ENCODE data around the gene CBLL1. TPM values are rescaled to one million over a fixed set of nuclear protein-coding genes. Genes with fewer than 3 reads are reported as not detected.

Gene CBLL1
- total RNA-seq, 1 donor from 2014 or later: 13.7 TPM

DNA sequence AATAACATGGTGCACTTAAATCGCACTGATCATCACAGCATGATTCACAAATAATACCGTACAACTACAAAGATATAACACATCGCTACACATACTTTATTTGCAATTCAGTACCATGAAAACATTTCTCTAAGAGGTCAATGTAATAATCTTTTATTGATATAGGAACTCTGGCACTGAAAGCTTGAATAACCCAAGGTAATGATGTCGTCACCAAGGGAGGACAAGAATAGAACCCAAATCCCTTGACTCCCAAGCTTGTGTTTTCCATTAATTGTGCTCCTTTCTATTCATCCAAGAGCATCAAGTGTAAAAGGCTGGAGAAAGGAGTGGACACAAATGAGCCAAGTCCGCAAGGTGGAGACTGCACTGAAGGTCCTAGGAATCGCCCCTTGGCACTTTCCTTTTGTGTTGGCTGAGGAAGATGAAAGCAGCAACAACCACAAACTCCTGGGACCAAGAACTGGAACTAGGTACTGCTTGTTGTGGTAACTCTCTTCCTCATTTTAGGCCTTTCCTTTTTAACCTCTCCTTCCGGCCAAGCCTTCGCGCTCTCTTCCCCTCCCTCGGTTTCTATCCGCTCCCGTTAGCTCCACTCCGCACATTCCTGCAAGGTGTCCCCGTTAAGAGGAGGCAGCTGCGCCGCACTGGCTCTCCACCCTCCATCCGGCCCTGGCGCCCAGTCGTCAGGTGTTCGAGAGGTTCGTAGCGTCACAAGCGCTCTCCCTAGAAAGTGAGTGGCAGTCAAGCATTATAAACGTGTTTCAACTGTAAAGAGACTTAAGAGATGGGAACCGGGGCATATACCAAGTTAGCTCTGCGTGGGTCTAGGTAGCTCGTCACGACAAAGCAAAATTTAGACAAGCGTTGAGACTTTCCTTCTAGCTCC, 1.0 kb upstream of the CBLL1 start:
- no peak for DNase-seq (ENCODE audit: low read depth, low spot score)

DNA sequence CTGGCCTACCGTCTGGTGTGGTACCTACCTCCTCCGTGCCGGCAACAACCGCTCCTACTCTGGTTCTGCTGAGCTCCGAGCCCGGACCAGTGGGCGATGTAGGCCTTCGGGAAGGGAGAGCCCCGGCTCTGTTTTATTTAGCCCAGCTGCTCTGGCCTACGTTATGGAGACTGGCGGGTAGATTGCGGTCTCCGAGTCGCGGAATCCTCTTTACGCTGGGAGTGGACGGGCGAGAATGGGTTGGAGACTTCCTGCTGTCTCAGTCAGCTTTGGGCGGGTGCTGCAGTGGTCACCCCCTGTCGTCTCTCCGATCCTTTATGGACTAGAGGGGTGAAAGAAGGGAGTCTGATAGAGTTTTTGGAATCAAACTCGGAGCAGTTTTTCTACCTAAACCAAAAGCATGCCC, 406 bp downstream of the CBLL1 start:
- DNase-seq (ENCODE audit: low read depth, low spot score): no peak

DNA sequence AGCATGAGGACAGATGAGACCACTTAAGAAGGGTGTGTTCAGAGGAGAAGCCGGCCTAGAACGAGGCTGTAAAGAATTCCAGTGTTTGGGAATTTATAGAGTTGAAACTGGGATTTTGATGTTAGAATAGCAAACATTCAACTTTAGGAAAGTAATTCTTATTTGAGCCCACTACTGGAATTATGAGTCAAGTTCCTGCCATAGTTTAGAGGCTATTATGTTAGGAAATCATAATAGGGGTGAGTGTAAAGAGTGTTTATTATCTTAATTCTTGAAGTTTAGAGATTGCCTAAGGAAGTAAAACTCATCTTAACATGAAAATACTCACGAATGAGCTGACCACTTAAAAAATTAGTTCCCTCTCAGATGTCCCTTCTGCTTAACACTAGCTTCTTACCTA, 2.1 kb downstream of the CBLL1 start:
- peak; percentile 3 for DNase-seq (ENCODE audit: low read depth, low spot score)

DNA sequence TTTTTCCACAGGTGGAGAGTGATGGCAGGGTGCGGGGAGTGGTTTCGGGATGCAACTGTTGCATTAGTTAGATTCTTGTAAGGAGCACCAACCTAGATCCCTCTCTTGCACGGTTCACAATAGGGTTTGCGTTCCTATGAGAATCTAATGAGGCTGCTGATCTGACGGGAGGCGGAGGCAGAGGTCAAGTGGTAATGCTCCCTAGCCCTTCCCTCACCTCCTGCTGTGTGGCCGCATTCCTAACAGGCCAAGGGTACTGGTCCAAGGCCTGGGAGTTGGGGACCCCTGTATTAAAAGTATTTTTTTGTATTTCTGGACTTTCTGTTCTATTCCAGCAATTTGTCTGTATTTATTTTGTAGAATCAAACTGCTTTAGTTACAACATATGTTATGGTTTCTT, 7.2 kb downstream of the CBLL1 start:
- no peak for DNase-seq (ENCODE audit: low read depth, low spot score)

DNA sequence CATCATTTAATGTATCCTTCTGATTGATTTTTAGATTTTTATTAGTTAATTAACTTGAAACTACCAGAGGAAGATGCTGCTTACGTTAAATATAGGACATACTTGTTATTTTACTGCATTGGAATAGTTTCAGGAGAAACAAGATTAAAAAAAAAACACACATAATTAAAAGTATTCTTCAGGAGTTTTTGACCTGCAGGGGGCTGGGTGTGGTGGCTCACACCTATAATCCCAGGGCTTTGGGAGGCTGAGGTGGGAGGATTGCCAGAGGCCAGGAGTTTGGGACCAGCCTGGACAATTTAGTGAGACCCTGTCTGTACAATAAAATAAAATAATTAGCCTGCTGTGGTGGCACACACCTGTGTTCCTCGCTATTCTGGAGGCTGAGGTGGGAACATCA, 10.7 kb downstream of the CBLL1 start:
- DNase-seq (ENCODE audit: low read depth, low spot score): no peak

DNA sequence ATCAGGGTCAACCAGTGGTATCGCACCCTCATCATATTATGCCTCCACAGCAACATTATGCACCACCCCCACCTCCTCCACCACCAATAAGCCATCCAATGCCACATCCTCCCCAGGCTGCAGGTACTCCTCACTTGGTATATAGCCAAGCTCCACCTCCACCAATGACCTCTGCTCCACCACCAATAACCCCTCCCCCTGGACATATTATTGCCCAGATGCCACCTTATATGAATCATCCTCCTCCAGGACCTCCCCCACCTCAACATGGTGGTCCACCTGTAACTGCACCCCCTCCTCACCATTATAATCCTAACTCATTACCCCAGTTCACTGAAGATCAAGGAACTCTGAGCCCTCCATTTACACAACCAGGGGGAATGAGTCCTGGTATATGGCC, 14.7 kb downstream of the CBLL1 start:
- no peak for DNase-seq (ENCODE audit: low read depth, low spot score)

DNA sequence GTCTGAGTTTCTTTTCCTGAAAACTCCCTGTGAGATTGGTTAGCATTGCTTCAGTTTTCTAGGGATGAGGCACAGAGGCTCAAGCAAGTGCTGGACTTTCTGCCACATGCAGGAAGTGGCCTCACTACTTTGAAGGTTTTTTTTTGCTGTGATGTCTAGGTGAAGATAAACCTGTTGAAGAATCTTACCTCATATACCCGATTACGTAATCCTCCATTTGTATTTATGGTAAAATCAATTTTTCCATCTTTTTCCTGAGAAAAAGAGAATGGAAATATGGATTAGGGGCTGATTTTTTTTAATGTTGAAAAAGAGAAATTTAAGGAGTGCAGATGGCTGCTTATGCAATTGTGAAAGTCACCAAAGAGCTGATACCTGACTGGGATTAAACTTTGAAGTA, 23.4 kb downstream of the CBLL1 start:
- no peak for DNase-seq (ENCODE audit: low read depth, low spot score)

DNA sequence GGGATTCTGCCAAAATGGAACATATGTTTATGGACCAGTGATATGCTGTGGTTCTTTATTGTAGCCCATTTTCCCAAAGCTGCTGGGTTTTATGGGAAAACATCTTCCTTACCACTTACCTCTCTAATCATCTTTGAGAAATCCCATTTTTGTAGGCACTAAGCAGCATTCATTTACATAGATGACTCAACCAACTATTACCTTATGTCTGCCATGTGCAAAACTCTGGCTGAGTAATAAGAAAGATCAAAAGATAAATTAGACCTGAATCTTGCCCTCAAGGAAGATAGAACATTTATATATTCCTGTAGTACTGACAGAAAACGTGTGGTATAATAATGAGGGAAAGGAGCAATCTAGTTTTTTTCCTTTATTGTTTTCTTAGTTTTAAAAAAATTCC, 24.3 kb downstream of the CBLL1 start:
- no peak for DNase-seq (ENCODE audit: low read depth, low spot score)

DNA sequence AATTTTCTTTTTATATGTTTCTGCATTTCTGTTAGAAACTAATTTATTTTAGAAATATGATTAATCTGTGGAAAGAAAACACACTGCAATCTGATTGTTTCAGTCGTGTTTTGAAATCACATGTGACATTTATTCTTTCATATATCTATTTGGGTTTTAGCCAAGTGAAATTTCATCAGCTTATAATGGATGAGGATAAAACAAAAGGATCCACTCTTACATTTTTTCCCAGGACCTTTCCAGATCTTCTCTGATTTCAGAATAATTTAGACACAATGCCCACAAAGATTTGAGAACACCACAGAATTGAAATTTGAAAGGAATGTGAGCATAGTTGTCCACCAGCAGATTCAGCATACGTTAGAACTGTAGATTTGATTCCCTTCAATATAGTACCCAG, 29.1 kb downstream of the CBLL1 start:
- DNase-seq (ENCODE audit: low read depth, low spot score): no peak

DNA sequence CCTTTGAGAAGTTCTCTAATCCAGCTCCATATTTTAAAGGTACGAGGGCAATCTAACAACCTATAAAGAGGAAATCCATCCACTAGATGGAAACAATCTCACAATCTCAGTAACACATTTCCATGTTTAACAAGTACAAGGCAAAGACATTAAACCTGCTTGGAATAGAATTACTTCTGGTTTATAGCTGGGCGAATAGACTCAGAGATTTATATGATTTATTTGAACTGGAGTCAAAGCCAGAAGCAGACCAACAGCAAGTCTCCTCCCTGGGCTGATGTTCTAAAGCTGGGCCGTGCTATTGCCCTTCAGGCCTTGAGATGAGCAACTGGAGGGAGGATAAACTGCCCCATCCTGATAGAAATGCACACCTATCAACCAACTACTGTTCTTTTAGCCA, 33.8 kb downstream of the CBLL1 start:
- no peak for DNase-seq (ENCODE audit: low read depth, low spot score)

DNA sequence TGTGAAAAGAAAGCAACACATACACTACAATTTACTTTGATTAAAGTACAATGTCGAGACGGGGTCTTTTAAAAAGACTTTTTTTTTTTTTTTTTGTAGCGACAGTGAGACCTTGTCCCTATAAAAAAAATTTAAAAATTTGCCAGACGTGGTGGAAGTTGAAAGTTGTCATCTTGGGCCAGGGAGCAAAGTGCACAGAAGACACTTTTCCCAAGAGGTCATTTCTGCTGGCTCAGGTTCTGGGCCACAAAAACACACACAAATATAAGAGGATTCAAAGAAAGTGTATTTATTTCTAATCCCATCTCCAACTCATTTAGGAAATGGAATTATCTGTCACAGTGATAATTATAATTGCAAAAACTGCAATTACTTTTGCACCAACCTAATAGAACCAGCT, 34.3 kb downstream of the CBLL1 start:
- no peak for DNase-seq (ENCODE audit: low read depth, low spot score)

DNA sequence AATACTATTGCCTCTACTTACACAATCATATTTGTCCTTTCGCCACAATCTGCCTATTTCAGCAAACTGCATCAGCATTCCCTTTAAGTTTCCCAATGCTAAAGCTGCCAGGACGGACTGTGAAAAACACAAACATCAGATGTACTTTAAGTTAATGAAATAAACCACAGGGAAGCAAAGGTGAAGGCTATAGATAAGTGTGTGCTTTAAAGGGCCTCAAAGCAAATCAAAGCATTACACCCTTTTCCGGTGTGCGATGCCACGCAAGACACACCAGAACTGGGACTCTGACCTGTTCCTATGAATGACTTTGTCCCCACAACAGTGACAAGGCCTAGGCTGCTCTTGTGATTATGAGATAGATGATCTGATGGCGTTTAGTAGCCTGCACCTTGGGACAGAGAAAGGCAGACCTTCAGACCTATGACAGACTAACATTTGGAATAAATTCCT, 35.7 kb downstream of the CBLL1 start:
- DNase-seq (ENCODE audit: low read depth, low spot score): no peak

DNA sequence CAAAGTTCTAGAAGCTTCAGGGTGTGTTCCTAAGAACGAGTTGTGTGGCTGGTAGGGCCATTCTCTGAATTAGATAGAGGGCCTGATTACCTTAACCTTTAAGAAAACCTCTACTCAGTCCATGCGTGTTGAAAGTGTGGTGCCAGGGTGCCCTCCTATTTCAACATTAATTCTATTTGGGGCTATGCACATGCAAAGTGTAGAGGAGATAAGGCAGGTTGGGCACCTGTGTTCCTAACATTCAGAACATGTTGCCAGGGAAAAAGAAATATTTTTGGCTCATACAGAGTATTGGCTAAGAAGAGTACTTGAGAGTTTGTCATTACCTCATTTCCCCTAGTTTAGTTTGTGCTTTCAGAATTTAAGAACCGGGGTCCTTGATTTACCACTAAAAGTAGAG, 38.4 kb downstream of the CBLL1 start:
- DNase-seq (ENCODE audit: low read depth, low spot score): no peak

DNA sequence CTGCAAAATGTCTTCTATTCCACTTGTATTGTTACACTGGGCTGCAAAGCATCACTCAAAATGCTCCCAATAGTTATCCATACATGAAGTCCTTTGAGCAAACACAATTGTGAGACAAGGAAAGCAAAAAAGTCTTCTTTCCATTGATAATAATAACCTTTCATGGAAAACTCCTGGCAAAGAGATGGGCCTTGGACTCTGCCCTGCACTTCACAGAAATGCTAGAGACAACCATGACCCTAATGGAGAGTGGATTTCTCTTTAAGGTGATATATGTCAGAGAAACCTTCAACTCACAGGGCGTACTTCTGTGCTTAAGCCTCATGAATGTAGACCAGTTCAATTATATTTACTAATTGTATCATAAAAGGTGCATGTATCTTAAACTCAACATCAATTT, 39.7 kb downstream of the CBLL1 start:
- DNase-seq (ENCODE audit: low read depth, low spot score): no peak

DNA sequence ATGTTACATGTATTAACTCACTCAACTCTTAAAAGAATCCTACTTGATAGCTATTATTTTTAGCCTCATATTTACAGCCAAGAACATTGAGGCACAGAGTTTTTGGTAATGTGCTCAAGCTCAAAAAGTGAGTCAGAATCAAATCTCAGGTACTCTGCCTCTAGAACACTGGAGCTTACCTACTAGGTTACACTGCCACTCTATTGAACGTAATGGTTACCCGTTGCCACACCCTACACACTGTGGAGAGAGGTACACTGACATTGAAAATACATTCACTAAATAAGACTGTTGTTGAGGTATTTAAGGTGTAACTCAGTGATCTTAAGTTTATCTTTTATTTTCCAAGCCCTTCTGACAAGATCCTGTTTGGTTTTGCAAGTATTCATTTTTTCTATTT, 41.2 kb downstream of the CBLL1 start:
- DNase-seq (ENCODE audit: low read depth, low spot score): no peak

DNA sequence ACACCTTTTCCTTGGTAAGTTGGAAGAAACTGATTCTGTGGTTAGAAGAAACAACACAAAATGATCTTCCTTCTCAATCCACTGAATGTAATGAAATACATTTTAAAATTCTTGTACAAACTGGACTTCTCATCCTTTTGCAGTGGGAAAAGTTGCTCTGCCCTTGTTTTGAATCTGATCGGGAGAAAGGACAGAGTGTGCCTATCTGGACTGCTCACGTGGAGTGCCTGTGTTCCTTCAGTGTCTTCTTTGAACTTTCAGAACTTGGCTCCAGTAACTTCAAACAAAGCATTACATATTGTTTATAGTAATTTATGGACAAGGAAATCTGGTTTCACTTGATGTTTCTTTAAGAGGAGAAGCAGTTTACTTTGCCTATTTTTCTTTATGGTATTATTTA, 42.0 kb downstream of the CBLL1 start:
- DNase-seq (ENCODE audit: low read depth, low spot score): no peak

DNA sequence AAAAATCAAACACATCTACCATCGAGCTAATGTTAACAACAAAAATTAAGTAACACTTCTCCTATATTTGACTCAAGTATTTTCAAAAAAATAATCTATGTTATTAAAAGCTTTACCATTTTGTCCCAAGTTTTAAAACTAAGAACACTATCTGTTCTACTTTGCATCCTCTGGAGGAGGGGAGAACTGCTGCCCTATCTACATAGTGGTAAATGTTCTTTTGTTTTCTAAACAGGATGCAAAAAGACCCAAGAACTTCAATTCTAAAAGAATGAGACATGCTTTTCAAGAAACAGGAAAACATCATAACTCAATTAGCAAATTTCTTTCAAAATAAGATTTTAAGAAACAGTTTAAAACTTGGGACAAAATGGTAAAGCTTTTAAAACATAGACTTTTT, 44.3 kb downstream of the CBLL1 start:
- DNase-seq (ENCODE audit: low read depth, low spot score): no peak

DNA sequence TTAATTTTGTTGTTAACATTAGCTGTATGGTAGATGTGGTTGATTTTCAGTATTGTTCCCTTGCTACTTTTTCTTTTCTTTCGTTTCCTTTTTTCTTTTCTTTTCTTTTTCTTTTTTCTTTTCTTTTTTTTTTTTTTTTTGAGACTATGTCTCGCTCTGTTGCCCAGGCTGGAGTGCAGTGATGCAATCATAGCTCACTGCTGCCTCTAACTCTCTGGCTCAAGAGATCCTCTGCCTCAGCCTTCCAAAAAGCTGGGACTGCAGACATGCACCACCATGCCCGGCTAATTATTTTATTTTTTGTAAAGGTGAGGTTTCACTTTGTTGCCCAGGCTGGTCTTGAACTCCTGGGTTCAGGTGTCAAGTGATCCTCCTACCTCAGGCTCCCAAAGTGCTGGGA, 44.7 kb downstream of the CBLL1 start:
- DNase-seq (ENCODE audit: low read depth, low spot score): no peak

DNA sequence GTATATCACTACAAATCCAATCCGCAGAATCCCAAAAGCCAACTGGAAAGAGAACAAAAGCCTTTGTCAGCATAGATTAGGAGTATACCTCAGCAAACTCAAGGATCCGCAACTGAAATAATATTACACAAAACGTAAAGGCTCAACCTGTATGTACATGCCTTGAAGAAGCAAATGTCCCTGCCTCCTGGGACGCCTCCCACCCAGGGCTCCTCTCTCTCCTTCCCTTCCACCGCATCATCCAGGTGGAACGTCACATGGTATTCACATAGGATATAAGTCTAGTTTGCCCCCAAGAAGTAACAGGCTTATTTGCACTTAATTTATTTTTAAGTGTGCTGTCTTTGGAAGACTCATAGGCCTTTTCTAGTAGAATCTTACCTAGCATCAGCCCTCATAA, 45.7 kb downstream of the CBLL1 start:
- no peak for DNase-seq (ENCODE audit: low read depth, low spot score)

DNA sequence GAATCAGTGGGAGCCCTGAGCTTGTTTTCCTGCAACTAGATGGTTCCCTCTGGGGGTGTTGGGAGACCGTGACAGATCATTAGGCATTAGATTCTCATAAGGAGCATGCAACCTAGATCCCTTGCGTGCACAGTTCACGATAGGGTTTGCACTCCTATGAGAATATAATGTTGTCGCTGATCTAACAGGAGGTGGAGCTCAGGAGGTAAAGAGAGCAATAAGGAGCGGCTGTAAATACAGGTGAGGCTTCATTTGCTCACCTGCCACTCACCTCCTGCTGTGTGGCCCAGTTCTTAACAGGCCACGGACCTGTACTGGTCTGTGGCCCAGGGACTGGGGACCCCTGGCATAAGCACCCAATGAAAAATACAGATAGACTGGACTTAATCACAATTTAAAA, 48.4 kb downstream of the CBLL1 start:
- DNase-seq (ENCODE audit: low read depth, low spot score): no peak

DNA sequence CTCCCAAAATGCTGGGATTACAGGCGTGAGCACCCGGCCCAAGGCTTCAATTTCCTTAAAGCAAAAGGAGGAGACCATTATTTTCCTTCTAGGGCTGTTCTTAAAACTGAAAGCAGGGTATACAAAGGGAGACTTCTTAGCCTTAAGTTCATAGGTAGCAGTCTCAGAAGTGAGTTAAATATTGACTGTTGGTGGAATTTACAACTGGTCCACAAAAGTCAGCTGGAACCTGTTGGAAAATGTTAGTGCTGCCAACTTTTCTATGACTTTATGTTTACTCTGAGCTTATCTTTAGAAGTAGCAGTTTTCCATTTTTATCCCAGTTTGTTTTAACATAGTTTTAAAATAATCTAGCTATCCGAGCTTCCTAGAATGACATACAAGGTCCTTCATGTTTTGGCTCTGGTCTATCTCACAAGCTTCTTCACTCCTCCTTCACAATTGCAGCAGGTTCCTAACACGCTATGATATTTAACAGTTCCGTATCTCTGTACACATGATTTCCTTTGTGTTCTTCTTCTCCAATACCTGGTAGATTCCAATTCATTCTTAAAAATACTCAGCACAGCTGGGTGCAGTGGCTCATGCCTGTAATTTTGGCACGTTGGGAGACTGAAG, 55.8 kb downstream of the CBLL1 start:
- DNase-seq (ENCODE audit: low read depth, low spot score): no peak

DNA sequence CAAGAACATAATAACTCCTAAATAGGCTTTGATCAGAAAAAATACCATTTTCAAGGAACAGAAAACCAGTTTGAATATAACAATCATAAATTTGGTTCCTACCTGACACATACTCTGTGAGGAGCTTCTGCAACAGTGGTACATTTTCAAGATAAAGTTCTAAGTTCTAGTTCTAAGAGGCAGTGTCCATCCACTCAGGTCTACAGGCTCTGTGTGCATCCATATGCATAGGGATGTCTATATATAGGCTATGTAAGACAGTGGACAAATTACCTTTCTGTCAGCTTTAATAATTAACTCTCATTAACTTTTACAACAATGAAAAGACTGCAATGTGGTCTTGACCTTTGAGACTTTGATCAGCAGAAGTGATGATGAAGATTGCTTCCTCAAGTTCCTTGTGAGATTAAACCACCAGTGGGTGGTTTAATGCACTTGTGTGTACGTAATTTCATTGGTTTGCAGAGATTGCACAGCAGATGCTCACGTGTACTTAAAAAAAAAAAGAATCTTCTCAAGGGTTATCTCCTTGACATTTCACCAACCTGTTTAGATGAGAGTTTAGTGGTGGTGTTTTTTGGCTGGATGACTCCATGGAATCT, 59.2 kb downstream of the CBLL1 start, which contains the start of gene SLC26A3:
Gene SLC26A3, minus strand, starts transcription at position 215 of the 602 bp plus-strand sequence. CDS start 8,714 bp downstream, outside the sequence.
- DNase-seq (ENCODE audit: low read depth, low spot score): no peak

DNA sequence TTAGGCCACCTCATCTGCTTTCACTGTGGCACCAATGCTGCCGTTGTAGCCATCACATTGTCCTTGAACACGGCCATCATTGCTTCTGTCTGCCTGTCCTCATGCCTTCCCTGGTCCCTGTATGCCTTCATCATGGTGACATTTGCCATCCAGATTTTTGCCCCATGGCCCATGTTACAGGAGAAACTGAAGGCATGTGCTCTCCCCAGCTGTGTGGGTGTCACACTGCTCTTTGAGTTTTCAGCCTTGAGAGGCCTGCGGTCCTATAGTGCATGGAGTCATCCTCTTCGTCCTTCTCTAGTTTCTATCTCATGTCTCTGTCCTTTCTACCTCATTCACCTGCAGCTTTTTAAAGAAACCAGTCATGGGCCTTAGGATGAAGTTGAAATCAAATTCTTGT, 65.2 kb downstream of the CBLL1 start:
- no peak for DNase-seq (ENCODE audit: low read depth, low spot score)
